22Rv1 (cell line): Measurements from ENCODE around the gene PAPPA2.

ENCODE experiments used
- CTCF ChIP-seq: fragments of 450-650 bp; IDR thresholded peaks from 2 replicates; pipeline ENCODE4 v1.5.1; 2017; ENCODE audit warnings: mild to moderate bottlenecking
- ZFX ChIP-seq: fragments of 450-650 bp; IDR thresholded peaks from 2 replicates; pipeline ENCODE4 v1.6.1; 2017; ENCODE audit warnings: antibody characterized with exemption, borderline replicate concordance

GRCh38 chr1:176880955-176881595 lies 418.1 kb downstream of the PAPPA2 start:
- peak; percentile 95 for TF ChIP-seq CTCF
- TF ChIP-seq ZFX = no peak
